ENCODE measurements around the gene FKBP10.
"Not testable (repeated sequence)": the region's sequence is repeated elsewhere in the genome, so short reads cannot be mapped to it uniquely, and the experiment has no call there.

FKBP10 gene

DNA sequence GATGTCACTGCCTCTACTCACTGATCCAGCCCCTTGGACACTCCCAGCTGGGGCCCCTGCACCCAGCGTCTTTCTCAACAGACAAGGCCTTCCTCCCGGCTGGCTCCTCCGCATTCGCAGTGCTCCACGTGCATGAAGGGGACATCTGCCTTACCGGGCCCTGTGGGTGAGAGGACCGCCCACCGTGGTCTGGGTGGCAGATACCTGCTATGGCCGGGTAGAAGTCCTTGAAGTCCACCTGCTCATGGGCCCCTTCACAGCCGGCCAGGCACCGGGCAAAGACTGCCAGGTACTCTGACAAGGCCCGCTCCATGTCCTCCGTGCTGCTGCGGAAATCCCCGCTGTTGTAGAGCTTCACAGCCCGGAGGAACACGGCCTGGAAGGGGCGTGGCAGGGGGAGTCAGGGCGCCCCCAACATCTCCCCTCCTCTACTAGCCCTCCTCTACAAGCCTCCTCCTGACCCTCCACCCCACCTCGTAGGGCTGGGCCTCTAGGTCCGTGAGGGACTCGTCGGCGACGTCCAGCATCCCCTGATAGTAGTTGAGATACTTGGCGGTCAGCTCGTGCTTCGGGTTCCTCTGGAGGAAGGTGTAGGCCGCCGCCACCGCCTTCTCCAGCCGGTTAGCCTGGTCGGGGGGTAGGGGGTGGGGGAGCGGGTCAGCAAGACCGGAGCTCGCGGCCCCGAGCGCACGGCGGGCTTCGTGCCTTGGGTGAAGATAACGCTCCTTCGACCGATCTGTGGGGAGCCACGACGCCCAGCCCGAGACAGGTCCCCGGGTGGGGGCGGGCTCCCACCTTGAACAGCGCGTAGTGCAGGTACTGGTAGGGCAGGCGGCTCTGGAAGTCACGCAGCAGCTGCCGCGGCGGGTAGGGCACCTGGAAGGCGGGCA, 1.9 kb upstream of the FKBP10 start:
- no peak for DNase-seq

GRCh38 chr17:41811549-41812380, 1.0 kb upstream of the FKBP10 start, which contains the start of gene P3H4:
Gene P3H4 (minus strand): TSS chr17:41811949. CDS start chr17:41811915, 34 bp downstream.
- peak; percentile 31 for DNase-seq

DNA sequence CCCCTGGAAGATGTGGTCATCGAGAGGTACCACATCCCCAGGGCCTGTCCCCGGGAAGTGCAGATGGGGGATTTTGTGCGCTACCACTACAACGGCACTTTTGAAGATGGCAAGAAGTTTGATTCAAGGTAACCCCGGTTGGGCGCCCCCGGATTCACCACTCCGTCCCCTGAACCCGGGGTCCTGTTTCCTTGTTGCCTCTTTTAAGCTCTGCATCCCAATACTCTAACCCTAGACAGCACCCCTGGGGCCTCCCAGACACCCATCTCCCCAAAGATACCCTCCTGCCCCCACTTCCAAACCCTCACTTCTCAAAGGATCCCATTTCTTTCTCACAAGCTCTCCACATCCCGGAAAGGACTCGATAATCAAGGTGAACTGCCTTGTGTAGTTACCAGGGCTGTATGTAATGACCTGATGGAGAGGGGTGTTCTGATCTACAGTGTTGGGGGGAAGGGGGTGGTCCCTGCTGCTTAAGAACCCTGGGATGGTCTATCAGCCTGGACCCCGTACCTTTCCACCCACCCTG, 412 bp downstream of the FKBP10 start:
- DNase-seq, result no peak

DNA sequence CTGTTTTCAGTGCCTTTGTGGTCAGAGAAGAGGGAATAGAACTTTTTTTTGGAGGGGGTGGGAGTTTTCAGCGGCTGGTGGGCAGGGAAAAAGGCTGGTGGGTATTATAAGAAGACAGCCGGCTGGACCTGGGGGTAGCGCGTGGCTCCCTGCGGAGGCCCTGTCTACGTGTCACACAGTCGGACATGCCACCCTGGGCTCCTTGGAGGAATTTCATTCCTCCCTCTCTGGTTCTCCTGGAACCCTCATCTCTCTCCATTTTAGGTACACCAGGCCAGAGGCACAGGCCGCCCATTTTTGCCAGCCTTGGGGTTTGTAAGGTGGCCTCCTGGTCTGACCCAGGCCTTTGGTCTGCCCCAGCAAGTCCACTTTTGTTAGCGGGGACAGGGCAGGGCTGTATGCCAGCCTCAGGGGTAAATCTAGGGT, 908 bp downstream of the FKBP10 start:
- no peak for DNase-seq

GRCh38 chr17:41814195-41814594, 1.4 kb downstream of the FKBP10 start:
- DNase-seq, result no peak

DNA sequence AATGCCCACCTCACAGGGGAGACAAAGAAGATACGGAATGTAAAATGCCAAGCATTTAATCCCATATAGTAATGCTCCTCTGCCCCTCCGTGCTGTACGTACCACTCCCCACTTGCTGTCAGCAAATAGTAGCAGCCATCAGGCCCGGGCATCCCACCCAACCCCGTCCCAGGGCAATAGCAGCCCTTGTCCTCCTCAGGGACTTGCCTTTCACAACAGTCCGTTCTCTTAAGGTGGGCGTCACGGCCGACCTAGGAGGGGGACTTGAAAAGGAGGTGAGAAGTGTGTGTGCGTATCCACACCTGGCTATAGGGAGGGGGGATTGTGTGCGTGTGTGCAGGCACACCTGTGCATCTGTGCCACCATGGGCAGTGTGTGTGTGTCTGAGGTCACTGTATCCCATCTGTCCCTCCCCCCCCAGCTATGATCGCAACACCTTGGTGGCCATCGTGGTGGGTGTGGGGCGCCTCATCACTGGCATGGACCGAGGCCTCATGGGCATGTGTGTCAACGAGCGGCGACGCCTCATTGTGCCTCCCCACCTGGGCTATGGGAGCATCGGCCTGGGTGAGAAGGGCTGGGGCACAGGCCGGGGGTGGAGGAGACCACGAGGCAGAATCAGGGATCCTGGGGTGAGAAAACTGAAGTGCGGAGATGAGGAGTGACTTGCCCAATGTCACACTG, 4.0 kb downstream of the FKBP10 start:
- DNase-seq, result no peak

DNA sequence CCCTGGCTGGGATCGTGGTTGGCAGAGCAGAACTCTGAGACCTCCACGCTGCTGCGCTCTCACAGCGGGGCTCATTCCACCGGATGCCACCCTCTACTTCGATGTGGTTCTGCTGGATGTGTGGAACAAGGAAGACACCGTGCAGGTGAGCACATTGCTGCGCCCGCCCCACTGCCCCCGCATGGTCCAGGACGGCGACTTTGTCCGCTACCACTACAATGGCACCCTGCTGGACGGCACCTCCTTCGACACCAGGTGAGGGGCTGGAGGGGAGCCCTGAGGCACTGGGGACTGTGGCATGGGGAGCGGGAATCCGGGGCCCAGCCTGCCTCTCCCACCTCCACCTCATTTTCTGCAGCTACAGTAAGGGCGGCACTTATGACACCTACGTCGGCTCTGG, 5.2 kb downstream of the FKBP10 start:
- no peak for DNase-seq

DNA sequence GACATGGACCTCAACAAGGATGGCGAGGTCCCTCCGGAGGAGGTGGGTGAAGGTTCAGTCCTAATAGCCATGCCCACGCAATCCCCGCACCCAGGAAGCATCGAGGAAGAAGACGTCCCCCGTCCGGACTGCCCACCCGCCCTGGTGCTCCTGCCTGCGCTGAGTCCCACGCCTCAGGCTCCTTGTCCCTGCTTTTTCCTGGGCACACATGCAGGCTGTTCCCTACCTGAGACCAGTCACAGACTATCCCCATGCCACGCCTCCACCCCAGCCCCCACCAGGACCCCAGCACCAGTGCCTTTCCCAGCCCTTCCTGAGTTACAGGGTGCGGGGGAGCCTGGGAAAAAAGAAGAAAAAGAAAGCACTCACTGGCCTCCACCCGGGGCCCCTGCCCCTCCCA, 9.0 kb downstream of the FKBP10 start:
- DNase-seq, result no peak

DNA sequence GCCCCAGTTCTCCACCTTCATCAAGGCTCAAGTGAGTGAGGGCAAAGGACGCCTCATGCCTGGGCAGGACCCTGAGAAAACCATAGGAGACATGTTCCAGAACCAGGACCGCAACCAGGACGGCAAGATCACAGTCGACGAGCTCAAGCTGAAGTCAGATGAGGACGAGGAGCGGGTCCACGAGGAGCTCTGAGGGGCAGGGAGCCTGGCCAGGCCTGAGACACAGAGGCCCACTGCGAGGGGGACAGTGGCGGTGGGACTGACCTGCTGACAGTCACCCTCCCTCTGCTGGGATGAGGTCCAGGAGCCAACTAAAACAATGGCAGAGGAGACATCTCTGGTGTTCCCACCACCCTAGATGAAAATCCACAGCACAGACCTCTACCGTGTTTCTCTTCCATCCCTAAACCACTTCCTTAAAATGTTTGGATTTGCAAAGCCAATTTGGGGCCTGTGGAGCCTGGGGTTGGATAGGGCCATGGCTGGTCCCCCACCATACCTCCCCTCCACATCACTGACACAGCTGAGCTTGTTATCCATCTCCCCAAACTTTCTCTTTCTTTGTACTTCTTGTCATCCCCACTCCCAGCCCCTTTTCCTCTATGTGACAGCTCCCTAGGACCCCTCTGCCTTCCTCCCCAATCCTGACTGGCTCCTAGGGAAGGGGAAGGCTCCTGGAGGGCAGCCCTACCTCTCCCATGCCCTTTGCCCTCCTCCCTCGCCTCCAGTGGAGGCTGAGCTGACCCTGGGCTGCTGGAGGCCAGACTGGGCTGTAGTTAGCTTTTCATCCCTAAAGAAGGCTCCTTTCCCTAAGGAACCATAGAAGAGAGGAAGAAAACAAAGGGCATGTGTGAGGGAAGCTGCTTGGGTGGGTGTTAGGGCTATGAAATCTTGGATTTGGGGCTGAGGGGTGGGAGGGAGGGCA, 9.7 kb downstream of the FKBP10 start:
- no peak for DNase-seq

DNA sequence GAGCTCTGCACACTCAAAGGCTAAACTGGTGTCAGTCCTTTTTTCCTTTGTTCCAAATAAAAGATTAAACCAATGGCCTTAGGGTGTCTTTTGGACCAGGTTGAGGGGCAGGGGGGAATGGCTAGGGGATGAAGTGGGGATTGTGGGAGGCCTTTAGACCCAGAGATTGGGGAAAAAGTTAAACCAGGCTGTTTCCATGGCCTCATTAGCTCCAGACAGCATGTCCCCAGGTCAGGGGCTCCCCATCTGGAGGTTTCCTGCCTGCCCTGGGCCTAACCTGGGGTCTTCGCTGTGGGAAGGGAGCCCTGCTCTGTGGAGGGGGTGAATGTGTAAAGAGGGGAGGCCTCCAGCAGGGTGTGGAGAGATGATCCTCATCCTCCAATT, 10.3 kb downstream of the FKBP10 start:
- DNase-seq, result no peak

DNA sequence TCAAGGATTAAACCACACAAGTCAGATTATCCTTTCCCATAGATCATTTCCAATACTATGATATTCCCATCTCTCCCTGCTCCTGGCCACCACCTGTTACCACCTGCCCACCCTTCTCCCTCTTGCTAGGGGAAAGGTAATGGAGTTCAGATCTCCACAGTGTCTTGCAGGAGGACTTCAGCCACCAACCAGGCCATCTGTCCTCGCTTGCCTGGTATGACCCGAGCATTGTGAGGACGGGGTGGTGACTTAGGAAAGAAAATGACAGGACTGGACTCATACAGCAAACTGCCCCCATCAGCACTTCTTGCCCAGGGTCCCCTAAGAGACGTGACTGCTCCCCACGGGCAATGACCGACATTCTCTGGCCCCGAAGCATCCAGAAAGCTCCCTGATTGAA, 10.8 kb downstream of the FKBP10 start:
- no peak for DNase-seq

- no peak for DNase-seq
Observed at GRCh38 chr17:41824086-41824485, 11.3 kb downstream of the FKBP10 start.

DNA sequence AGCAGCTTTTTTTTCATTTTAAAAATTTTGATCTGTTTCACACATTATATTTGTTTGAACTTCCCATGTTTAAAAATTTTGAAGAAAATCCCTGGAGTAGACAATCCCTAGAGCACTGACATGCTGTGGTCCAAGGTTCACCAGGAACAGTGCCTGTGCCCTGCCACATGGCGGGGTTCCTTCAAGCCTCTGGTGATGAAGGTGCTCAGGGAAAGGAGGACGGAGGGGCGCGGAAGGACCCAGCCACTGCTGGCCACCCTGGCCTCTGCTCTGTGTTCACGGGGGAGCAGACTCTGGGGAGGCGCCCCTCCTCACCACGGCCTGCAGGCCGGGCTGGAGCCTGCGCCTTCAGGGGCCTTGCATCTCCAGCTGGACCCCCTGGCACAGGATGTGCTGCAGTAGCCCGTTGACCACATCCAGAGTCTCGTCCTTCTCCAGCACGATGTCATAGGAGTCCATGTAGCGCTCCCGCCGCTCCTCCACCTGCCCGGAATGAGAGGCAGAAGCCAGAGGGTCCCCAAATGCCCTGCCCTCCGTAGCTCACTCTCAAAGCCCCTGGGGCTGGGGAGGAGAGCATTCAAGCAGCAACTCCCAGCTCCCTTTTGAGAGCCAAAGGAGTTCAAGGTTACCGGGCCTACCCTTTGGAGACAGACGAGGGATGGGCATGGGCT, 12.5 kb downstream of the FKBP10 start:
- no peak for DNase-seq

DNA sequence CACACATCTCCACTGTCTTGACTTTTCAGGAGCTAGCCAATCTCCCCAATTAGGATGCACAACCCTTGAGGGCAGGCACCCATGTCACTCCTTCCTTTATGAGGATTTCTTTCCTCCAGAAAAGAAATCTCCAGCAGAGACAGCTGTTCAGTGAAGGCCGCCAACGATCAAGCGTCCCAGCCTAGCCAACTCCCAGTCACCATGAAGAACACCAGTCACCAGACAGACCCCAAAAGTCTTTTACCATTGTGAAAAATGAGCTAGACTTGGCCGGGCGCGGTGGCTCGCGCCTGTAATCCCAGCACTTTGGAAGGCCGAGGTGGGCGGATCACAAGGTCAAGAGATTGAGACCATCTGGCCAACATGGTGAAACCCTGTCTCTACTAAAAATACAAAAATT, 17.2 kb downstream of the FKBP10 start:
- not testable (repeated sequence) for DNase-seq

DNA sequence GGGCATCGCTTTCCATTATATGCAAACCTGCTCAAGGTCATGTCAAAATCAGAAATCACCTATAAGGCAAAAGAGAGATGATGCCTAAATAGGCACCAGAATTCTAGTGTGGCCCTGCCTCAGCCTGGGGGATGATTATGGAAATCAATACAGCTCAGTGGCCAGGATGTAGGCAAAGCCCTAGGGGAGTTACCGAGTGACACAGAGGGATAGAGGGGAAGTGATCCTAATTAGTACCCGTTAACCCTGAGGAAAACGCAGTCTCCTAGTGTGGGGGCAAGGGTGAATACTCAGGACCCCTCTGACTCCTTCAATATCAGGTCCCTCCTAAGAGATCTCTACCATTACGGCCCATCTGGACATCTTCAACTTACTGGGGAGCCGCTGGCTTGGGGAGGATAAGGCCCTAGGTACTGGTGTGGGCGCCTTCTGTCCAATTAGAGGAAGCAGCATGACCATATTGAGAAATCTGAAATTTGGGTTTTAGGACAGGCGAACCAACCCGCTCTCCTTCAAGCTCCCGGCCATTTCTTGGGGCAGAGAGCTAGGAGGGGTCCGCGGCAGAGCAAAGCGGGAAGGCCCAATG, 22.5 kb downstream of the FKBP10 start:
- DNase-seq, result no peak

DNA sequence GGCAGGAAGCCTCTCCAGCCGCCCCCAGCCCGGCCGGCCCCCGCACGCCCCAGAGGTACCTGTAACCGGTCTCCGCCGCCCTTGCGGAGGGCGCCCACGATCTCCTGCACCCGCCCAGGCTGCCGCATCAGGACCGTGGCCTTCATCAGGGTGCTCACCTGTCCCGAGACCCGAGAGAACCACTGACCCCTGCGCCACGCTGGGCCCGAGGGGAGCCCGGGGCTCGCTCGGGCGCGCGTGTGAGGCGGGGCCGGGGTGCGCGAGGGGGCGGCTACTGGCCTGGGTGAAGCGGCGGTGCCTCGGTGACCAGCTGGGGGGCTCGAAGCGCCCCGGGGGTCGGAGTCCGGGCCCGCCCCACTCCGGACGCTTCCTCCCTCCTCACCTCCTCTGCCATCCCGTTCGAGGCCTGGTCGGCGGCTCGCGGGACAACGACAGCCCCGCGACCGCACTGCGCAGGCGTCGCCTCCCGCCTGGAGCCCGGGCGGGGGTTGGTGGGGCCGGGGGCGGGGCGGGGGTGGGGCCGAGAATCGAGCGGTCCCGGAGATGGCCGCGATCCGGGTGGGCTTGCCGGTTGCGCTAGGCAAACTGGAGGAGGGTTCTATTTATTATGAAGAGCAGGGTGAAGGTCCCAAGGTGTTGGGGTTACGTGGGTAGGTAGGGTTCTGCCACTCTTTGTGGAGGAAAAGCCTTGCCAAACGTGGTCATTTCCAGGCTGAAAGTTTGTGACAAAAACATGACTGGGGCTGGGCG, 23.2 kb downstream of the FKBP10 start, which contains the start of gene NT5C3B:
Gene NT5C3B, minus strand, starts transcription at position 433 of the 750 bp plus-strand sequence. Its CDS starts 39 bp downstream, at position 394.
- DNase-seq, result no peak

DNA sequence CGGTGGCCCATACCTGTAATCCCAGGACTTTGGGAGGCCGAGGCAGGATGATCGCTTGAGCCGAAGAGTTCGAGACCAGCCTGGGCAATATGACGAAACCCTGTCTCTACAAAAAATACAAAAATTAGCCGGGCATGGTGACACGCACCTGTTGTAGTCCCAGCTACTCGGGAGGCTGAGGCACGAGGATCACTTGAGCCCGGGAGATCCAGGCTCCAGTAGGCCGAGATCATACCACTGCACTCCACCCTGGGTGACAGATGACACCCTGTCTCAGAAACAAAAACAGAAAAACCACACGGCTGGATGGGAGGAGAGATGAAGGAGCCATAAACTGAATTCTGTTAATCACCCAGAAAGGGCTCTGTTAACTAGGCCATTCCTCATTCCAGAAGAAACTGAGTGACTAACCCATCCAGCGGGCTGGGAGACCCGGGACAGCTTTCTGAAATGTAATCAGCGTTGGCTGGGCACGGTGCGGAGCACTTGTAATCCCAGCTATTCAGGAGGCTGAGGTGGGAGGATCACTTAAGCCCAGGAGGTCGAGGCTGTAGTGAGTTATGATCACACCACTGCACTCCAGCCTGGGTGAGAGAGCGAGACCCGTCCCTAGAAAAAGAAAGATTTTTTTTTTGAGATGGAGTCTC, 23.9 kb downstream of the FKBP10 start:
- no peak for DNase-seq

DNA sequence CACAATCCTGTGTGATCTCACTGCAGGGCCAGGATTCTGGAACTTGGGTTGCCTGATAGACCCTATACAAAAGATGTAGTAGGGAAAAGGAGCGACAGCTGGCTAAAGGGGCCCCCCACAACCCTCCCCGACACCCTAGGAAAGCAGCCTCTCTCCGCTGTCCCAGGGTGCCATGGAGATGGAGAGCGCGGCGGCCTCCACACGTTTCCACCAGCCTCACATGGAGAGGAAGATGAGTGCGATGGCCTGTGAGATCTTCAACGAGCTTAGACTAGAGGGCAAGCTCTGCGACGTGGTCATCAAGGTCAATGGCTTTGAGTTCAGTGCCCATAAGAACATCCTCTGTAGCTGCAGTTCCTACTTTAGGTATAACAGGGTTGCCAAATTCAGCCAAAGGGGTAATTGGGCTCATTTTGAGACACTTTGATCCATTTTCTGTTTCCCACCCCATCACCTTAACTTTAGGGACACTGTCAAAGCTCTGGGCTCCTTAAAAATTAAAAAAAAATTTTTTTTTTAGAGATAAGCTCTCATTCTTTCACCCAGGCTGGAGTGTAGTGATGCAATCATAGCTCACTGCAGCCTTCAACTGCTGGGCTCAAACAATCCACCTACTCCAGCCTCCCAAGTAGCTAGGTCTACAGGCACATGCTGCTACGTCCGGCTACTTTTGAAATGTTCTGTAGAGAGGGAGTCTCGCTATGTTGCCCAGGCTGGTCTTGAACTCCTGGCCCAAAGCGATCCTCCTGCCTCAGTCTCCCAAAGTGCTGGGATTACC, 25.1 kb downstream of the FKBP10 start, which contains the start of gene KLHL10:
Gene KLHL10, plus strand, starts transcription at position 65 of the 778 bp plus-strand sequence. Its CDS starts 108 bp downstream, at position 173.
- DNase-seq, result no peak
